ENCODE measurements around the gene TGFB3.

The TGFB3 gene

DNA sequence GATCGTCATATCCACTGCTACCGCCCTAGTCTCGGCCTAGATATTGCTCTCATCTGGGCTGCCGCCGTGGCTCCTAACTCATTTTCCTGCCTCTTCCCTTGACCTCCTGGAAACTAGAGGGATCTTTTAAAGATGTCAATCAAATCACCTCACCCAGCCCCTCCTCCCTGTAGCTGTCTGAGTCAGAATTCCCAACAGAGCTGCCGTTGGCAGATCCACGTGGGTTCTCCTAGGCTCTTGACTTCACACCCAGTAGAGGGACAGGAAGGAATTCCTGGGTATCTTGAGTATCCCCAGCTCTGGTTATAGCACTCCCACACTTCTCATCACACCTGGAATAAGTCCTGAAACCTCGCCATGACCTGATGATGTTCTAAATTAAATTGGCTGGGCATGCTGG, 11.9 kb downstream of the TGFB3 start:
- TF ChIP-seq, protein P1, sequence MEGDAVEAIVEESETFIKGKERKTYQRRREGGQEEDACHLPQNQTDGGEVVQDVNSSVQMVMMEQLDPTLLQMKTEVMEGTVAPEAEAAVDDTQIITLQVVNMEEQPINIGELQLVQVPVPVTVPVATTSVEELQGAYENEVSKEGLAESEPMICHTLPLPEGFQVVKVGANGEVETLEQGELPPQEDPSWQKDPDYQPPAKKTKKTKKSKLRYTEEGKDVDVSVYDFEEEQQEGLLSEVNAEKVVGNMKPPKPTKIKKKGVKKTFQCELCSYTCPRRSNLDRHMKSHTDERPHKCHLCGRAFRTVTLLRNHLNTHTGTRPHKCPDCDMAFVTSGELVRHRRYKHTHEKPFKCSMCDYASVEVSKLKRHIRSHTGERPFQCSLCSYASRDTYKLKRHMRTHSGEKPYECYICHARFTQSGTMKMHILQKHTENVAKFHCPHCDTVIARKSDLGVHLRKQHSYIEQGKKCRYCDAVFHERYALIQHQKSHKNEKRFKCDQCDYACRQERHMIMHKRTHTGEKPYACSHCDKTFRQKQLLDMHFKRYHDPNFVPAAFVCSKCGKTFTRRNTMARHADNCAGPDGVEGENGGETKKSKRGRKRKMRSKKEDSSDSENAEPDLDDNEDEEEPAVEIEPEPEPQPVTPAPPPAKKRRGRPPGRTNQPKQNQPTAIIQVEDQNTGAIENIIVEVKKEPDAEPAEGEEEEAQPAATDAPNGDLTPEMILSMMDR (IDR thresholded peaks at IDR 0.05; ENCODE audit: insufficient read depth, low read length, poor library complexity, severe bottlenecking): no peak
- DNase-seq (ENCODE audit: extremely low read depth, insufficient read length): no peak
- no peaks in the 10 kb centered on the region for H3K36me3 ChIP-seq (ENCODE audit: control insufficient read depth, insufficient read depth, low read length)
- H3K27me3 ChIP-seq (replicated peaks; ENCODE audit: control insufficient read depth, insufficient read depth, low read length): no peaks in the 10 kb centered on the region
- H3K4me3 ChIP-seq (replicated peaks; ENCODE audit: low read depth, low read length): no peak overlapping the region

DNA sequence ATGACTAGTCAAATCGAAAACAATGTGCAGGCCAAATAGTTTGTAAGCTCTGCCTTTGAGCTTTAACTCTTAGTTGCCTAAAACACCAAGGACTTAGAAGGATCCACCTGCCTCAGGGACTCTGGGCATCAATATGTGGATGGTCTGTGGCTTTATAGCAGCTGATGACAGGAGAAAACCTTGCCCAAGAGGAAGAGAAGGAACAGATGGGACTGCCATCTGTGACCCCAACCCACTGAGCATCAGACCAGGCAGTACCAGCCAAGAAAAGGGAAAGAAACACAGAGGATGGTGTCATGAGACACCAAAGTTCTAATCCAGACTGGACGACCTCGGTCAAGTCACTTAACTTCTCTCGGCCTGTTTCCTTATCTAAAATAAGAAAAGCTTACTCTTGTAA, 12.7 kb downstream of the TGFB3 start:
- DNase-seq (ENCODE audit: extremely low read depth, insufficient read length): no peak
- H3K36me3 ChIP-seq (ENCODE audit: control insufficient read depth, insufficient read depth, low read length): no peaks in the 10 kb centered on the region
- no peak overlapping the region for H3K4me3 ChIP-seq (replicated peaks; ENCODE audit: low read depth, low read length)
- no peaks in the 10 kb centered on the region for H3K27me3 ChIP-seq (replicated peaks; ENCODE audit: control insufficient read depth, insufficient read depth, low read length)
- TF ChIP-seq, protein P1 (IDR thresholded peaks at IDR 0.05; ENCODE audit: insufficient read depth, low read length, poor library complexity, severe bottlenecking): no peak

DNA sequence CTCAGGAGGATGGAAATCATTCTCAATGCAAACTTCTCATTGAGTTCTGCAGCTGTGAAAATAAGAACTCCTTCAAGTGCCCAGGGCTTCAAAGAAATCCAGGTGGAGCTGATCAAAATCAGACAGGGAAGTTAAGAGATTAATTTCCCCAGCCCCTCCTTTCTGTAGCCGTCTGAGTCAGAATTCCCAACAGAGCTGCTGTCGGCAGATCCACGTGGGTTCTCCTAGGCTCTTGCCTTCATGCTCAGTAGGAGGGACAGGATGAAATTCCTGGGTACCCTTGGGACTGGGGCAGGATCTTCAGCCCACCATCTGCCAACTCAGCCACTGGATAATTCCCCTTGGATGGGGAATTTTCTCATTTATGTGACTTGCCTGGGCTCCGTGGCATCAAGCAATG, 13.3 kb downstream of the TGFB3 start:
- TF ChIP-seq, protein P1 (IDR thresholded peaks at IDR 0.05; ENCODE audit: insufficient read depth, low read length, poor library complexity, severe bottlenecking): no peak
- H3K4me3 ChIP-seq (replicated peaks; ENCODE audit: low read depth, low read length): no peak overlapping the region
- no peak for DNase-seq (ENCODE audit: extremely low read depth, insufficient read length)
- no peaks in the 10 kb centered on the region for H3K27me3 ChIP-seq (replicated peaks; ENCODE audit: control insufficient read depth, insufficient read depth, low read length)
- no peaks in the 10 kb centered on the region for H3K36me3 ChIP-seq (ENCODE audit: control insufficient read depth, insufficient read depth, low read length)

DNA sequence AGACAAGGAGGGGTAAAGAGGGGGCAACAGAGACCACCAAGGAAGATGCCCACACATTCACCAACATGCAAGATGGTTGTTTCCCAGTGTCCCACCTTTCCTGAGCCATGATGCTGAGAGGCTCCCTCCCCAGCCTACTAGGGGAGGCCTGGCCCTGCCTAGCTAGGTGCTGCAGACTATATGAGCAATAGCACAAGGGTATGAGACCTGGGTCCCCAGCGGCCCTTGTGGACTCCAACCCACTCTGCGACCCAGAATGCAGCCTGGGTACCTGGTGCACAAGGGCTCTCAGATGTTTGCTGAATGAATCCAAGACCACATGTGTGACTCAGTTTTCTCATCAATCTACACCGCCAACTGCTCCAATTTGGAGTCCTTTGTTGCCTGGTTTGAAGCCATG, 13.9 kb downstream of the TGFB3 start:
- no peak for DNase-seq (ENCODE audit: extremely low read depth, insufficient read length)
- TF ChIP-seq, protein P1 (IDR thresholded peaks at IDR 0.05; ENCODE audit: insufficient read depth, low read length, poor library complexity, severe bottlenecking): no peak

DNA sequence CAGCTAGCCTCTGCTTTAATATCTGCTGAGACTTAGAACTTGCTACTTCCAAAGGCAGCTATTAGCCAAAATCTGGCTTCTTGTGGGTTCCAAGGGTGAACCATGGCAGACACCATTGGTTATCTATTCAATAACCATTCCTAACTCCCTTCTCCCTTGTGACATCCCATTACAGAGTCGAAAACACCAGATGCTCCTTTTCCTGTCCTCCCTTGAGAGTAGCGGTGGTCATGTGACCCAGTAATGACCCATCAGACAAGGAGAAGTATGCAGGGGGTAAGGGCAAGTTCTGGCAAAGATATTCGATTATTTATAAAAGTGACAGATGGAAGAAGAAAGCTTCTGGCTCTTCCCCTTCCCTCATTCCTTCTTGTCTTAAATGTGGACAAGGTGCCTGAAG, 20.1 kb downstream of the TGFB3 start:
- Histone ChIP-seq H3K4me3 (replicated peaks; ENCODE audit: low read depth, low read length) (no peak overlapping the region), H3K27me3 (replicated peaks; ENCODE audit: control insufficient read depth, insufficient read depth, low read length) (no peaks in the 10 kb centered on the region), H3K36me3 (ENCODE audit: control insufficient read depth, insufficient read depth, low read length) (no peaks in the 10 kb centered on the region)
- TF ChIP-seq, protein P1 (IDR thresholded peaks at IDR 0.05; ENCODE audit: insufficient read depth, low read length, poor library complexity, severe bottlenecking): no peak
- no peak for DNase-seq (ENCODE audit: extremely low read depth, insufficient read length)

More for the DNA sequence above, 13.9 kb downstream of the TGFB3 start:
- Histone ChIP-seq H3K27me3 (replicated peaks; ENCODE audit: control insufficient read depth, insufficient read depth, low read length) (no peaks in the 10 kb centered on the region), H3K36me3 (ENCODE audit: control insufficient read depth, insufficient read depth, low read length) (no peaks in the 10 kb centered on the region), H3K4me3 (replicated peaks; ENCODE audit: low read depth, low read length) (no peak overlapping the region)

DNA sequence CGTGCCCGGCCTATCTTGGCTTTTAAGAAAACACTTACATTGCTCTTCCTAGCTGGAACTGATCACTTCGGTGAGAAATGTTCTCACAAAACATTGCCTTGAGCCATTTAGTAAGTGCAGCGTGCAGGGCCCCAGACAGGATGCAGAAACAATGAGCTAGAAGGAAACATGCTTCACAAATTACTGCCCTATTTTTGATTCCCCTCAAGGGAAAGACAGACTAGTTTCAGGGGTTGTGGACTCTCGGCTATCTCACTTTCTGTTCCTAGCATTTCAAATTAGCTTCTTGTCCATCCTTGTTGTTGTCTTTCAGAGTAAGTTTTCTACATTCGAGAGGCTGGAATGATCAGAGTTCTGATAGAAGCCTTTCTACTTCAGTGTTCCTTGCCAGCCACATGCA, 21.6 kb downstream of the TGFB3 start:
- DNase-seq (ENCODE audit: extremely low read depth, insufficient read length): peak; percentile 62

More for the DNA sequence above, 21.6 kb downstream of the TGFB3 start:
- TF ChIP-seq, protein P1 (IDR thresholded peaks at IDR 0.05; ENCODE audit: insufficient read depth, low read length, poor library complexity, severe bottlenecking): no peak
- no peak overlapping the region for H3K4me3 ChIP-seq (replicated peaks; ENCODE audit: low read depth, low read length)
- no peaks in the 10 kb centered on the region for H3K27me3 ChIP-seq (replicated peaks; ENCODE audit: control insufficient read depth, insufficient read depth, low read length)
- H3K36me3 ChIP-seq (ENCODE audit: control insufficient read depth, insufficient read depth, low read length): no peaks in the 10 kb centered on the region
